Measurements from ENCODE around the gene HAL.

HAL gene

GRCh38 chr12:95953000-95953399 lies 43.1 kb downstream of the HAL start:
- TF ChIP-seq TAF1 (IDR thresholded peaks at IDR 0.05; ENCODE audit: borderline replicate concordance, insufficient read depth, low read length), result no peak
- peak; percentile 66; the same call in 1 of the 2 replicates for TF ChIP-seq SIN3A (IDR thresholded peaks at IDR 0.05; ENCODE audit: borderline replicate concordance, insufficient read depth, low read length)

DNA sequence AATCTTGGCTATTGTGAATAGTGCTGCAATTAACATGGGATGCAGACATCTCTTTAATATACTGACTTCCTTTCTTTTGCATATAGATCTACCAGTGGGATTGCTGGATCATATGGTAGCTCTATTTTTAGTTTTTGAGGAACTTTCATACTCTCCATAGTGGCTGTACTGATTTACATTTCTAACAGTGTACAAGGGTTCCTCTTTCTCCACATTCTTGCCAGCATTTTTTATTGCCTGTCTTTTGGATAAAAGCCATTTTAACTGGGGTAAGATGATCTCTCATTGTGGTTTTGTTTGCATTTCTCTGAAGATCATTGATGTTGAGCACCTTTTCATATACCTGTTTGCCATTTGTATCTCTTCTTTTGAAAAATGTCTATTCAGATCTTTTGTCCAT lies 44.6 kb downstream of the HAL start:
- TF ChIP-seq FOXP2 (optimal IDR thresholded peaks at IDR 0.05; ENCODE audit: borderline replicate concordance, extremely low read depth, extremely low read length, insufficient read depth), result no peak
- no peak for TF ChIP-seq TAF1 (IDR thresholded peaks at IDR 0.05; ENCODE audit: borderline replicate concordance, insufficient read depth, low read length)
- TF ChIP-seq POLR2AphosphoS5 (IDR thresholded peaks at IDR 0.05; ENCODE audit: low read depth, low read length), result no peak
- no peak for TF ChIP-seq REST (IDR thresholded peaks at IDR 0.05; ENCODE audit: insufficient read depth in 1 of 2, low read depth in 2 of 2, low read length in 2 of 2)
- no peak for TF ChIP-seq SIN3A (IDR thresholded peaks at IDR 0.05; ENCODE audit: borderline replicate concordance, insufficient read depth, low read length)

GRCh38 chr12:95949477-95950206 lies 46.5 kb downstream of the HAL start:
- no peak for TF ChIP-seq TAF1 (IDR thresholded peaks at IDR 0.05; ENCODE audit: borderline replicate concordance, insufficient read depth, low read length)
- TF ChIP-seq FOXP2 (optimal IDR thresholded peaks at IDR 0.05; ENCODE audit: borderline replicate concordance, extremely low read depth, extremely low read length, insufficient read depth), result no peak
- TF ChIP-seq REST (IDR thresholded peaks at IDR 0.05; ENCODE audit: insufficient read depth in 1 of 2, low read depth in 2 of 2, low read length in 2 of 2), result no peak
- no peak for TF ChIP-seq SIN3A (IDR thresholded peaks at IDR 0.05; ENCODE audit: borderline replicate concordance, insufficient read depth, low read length)
- no peak for TF ChIP-seq POLR2AphosphoS5 (IDR thresholded peaks at IDR 0.05; ENCODE audit: low read depth, low read length)

DNA sequence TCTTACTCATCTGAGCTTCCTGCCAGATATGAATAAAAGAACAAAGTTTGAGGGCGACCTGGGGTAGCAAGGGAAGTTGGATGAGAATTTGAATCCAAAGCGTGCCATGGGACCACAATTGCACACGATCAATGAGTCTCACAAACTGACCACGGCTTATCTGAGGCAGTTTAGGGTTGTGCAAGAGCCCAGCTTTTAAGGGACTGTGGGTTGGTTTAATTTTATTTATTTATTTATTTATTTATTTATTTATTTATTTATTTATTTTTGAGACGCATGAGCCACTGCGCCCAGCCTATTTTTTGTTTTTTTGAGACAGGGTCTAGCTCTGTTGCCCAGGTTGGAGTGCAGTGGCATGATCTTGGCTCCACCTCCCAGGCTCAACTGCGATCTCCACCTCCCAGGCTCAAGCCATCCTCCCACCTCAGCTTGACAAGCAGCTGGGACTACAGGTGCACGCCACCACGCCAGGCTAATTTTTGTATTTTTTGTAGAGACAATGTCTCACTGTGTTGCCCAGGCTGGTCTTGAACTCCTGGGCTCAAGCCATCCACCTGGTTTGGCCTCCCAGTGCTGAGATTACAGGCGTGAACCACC lies 51.9 kb downstream of the HAL start:
- no peak for TF ChIP-seq SIN3A (IDR thresholded peaks at IDR 0.05; ENCODE audit: borderline replicate concordance, insufficient read depth, low read length)
- no peak for TF ChIP-seq FOXP2 (optimal IDR thresholded peaks at IDR 0.05; ENCODE audit: borderline replicate concordance, extremely low read depth, extremely low read length, insufficient read depth)
- no peak for TF ChIP-seq REST (IDR thresholded peaks at IDR 0.05; ENCODE audit: insufficient read depth in 1 of 2, low read depth in 2 of 2, low read length in 2 of 2)
- no peak for TF ChIP-seq POLR2AphosphoS5 (IDR thresholded peaks at IDR 0.05; ENCODE audit: low read depth, low read length)
- no peak for TF ChIP-seq TAF1 (IDR thresholded peaks at IDR 0.05; ENCODE audit: borderline replicate concordance, insufficient read depth, low read length)

DNA sequence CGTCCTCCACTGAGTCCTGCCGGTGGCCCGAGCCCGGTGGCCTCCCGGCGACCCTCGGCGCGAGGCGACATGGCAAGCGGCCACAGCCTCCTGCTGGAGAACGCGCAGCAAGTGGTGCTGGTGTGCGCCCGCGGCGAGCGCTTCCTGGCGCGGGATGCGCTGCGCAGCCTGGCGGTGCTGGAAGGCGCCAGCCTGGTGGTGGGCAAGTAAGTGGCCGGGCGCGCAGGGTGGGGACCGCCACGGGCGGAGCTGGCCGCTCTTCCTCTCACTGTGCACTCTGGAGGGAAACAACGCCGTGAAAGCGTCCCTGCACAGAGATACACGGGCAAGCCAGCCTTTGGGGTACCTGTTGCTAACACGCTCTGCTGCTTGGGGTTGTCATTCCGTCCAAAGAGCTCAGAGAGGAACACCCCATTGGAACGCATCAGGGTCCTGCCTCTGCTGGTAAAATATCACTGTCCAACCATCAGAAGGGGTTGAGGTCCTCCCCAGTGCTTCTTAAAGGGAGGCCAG lies 52.8 kb downstream of the HAL start, which contains the start of gene AMDHD1:
AMDHD1 (plus strand) TSS at position 2 of the 513 bp plus-strand sequence; CDS start at position 70, 68 bp downstream.
- TF ChIP-seq SIN3A (IDR thresholded peaks at IDR 0.05; ENCODE audit: borderline replicate concordance, insufficient read depth, low read length), result no peak
- peak; percentile 38 for TF ChIP-seq FOXP2 (optimal IDR thresholded peaks at IDR 0.05; ENCODE audit: borderline replicate concordance, extremely low read depth, extremely low read length, insufficient read depth)
